ENCODE data around the gene C1QTNF7. TPM values are rescaled to one million over a fixed set of nuclear protein-coding genes. Genes with fewer than 3 reads are reported as not detected.

The C1QTNF7 gene
- total and polyA plus RNA-seq, 7 donors, result 0.46 to 36.8 (median 11.0) TPM

- intact Hi-C loops (cut with DNase I), result no loop called here
- Histone ChIP-seq H3K27me3 (no peaks in the 10 kb centered on the region), H3K4me1 (peaks cover 0 to 11% (median 4%) of the 10 kb centered on the region in 4 donors), H3K27ac (peak overlapping the region in 1 of 4 donors; percentile 42), H3K36me3 (peaks cover 0 to 53% (median 4%) of the 10 kb centered on the region in 4 donors), H3K4me3 (no peak overlapping the region), H3K9me3 (peaks cover 0 to 5% (median 2%) of the 10 kb centered on the region in 4 donors)
- WGBS, 2 donors, result 94 to 96% methylated on average over 2 of the region's 2 CpGs
- no peak for DNase-seq
- TF ChIP-seq CTCF (IDR thresholded peaks at IDR 0.05) (no peak), POLR2A (IDR thresholded peaks at IDR 0.05) (no peak), POLR2AphosphoS5 (IDR thresholded peaks at IDR 0.05) (no peak), EP300 (IDR thresholded peaks at IDR 0.05) (no peak)
These were observed 61.7 kb downstream of the C1QTNF7 start for GRCh38 chr4:15489551-15489950.

- intact Hi-C loops (cut with DNase I), result no loop called here
- DNase-seq, result no peak
- H3K9me3 ChIP-seq, result peaks cover 0 to 7% (median 0%) of the 10 kb centered on the region in 4 donors
- no peak overlapping the region for H3K27ac ChIP-seq
- no peaks in the 10 kb centered on the region for H3K27me3 ChIP-seq
- TF ChIP-seq POLR2A (IDR thresholded peaks at IDR 0.05) (no peak), EP300 (IDR thresholded peaks at IDR 0.05) (no peak), POLR2AphosphoS5 (IDR thresholded peaks at IDR 0.05) (no peak), CTCF (IDR thresholded peaks at IDR 0.05) (no peak)
- peaks cover 0 to 10% (median 5%) of the 10 kb centered on the region in 4 donors for H3K4me1 ChIP-seq
- no peak overlapping the region for H3K4me3 ChIP-seq
- peaks cover 0 to 40% (median 4%) of the 10 kb centered on the region in 4 donors for H3K36me3 ChIP-seq
These were observed 65.6 kb downstream of the C1QTNF7 start for GRCh38 chr4:15493411-15493810.

GRCh38 chr4:15495621-15496020, 67.8 kb downstream of the C1QTNF7 start:
- H3K4me1 ChIP-seq, result peaks cover 0 to 4% (median 0%) of the 10 kb centered on the region in 4 donors
- intact Hi-C loops (cut with DNase I), result no loop called here
- peaks cover 0 to 5% (median 0%) of the 10 kb centered on the region in 4 donors for H3K9me3 ChIP-seq
- no peak for DNase-seq
- peaks cover 0 to 20% (median 3%) of the 10 kb centered on the region in 4 donors for H3K36me3 ChIP-seq
- 83 to 90% methylated on average over 1 of the region's 1 CpG for WGBS, 2 donors
- TF ChIP-seq EP300 (IDR thresholded peaks at IDR 0.05), result no peak
- no peak for TF ChIP-seq CTCF (IDR thresholded peaks at IDR 0.05)
- TF ChIP-seq POLR2AphosphoS5 (IDR thresholded peaks at IDR 0.05), result no peak
- TF ChIP-seq POLR2A (IDR thresholded peaks at IDR 0.05), result no peak
- no peak overlapping the region for H3K27ac ChIP-seq
- H3K27me3 ChIP-seq, result no peaks in the 10 kb centered on the region
- H3K4me3 ChIP-seq, result no peak overlapping the region

Small RNA genes within 50 kb of the gene (small RNA-seq; reads per million reads assigned to genes)
- gene AC007016.1, result 0 reads per million in 3 donors

Other genes starting within 250 kb of the C1QTNF7 start
- gene CC2D2A, start 41.8 kb downstream of the C1QTNF7 start, total RNA-seq, result 100 to 1,000 TPM in 1 of 4 donors, 10 to 100 TPM in 3; 41.0 to 113 (median 51.3) TPM
- gene CC2D2A, start 41.8 kb downstream of the C1QTNF7 start, polyA plus RNA-seq, result 1 to 10 TPM; 2.5 to 6.0 (median 3.8) TPM
- 100 to 1,000 TPM; 134 to 271 (median 202) TPM for gene FBXL5, start 227.3 kb downstream of the C1QTNF7 start, total RNA-seq
- gene FBXL5, start 227.3 kb downstream of the C1QTNF7 start, polyA plus RNA-seq, result 10 to 100 TPM; 32.9 to 48.0 (median 37.0) TPM

Measured in sigmoid colon (tissue), 7 donors.